Measurements from ENCODE around the gene TIMP3. TPM values are rescaled to one million over a fixed set of nuclear protein-coding genes. Genes with fewer than 3 reads are reported as not detected.

The TIMP3 gene
- total and polyA plus RNA-seq, 8 donors = 30.4 to 248 (median 107) TPM

- TF ChIP-seq POLR2A (IDR thresholded peaks at IDR 0.05) (no peak), CTCF (IDR thresholded peaks at IDR 0.05) (no peak), EP300 (IDR thresholded peaks at IDR 0.05) (no peak), POLR2AphosphoS5 (IDR thresholded peaks at IDR 0.05) (no peak)
- peaks cover 0 to 16% (median 10%) of the 10 kb centered on the region in 4 donors for H3K4me1 ChIP-seq
- no peak overlapping the region for H3K4me3 ChIP-seq
- intact Hi-C loops (cut with DNase I; ENCODE audit: low total_unique reads) = no loop called here
- H3K27ac ChIP-seq = no peak overlapping the region
- no peak for DNase-seq
- peaks cover 0 to 15% (median 0%) of the 10 kb centered on the region in 3 donors for H3K27me3 ChIP-seq
- WGBS, 5 donors = 63 to 74% (median 71%) methylated on average over 4 of the region's 4 CpGs
- H3K36me3 ChIP-seq = no peaks in the 10 kb centered on the region
- H3K9me3 ChIP-seq = no peaks in the 10 kb centered on the region
These were observed 80.9 kb downstream of the TIMP3 start for GRCh38 chr22:32882360-32882755.

- no peak overlapping the region for H3K27ac ChIP-seq
- WGBS, 5 donors = 71 to 84% (median 78%) methylated on average over 6 of the region's 6 CpGs
- no peak for TF ChIP-seq POLR2AphosphoS5 (IDR thresholded peaks at IDR 0.05)
- TF ChIP-seq CTCF (IDR thresholded peaks at IDR 0.05) = no peak
- no peak for TF ChIP-seq POLR2A (IDR thresholded peaks at IDR 0.05)
- no peak for TF ChIP-seq EP300 (IDR thresholded peaks at IDR 0.05)
- peaks cover 0 to 16% (median 10%) of the 10 kb centered on the region in 4 donors for H3K4me1 ChIP-seq
- no peaks in the 10 kb centered on the region for H3K9me3 ChIP-seq
- peaks cover 0 to 15% (median 0%) of the 10 kb centered on the region in 3 donors for H3K27me3 ChIP-seq
- intact Hi-C loops (cut with DNase I; ENCODE audit: low total_unique reads) = no loop called here
- DNase-seq = no peak
- H3K36me3 ChIP-seq = no peaks in the 10 kb centered on the region
- no peak overlapping the region for H3K4me3 ChIP-seq
These were observed 81.4 kb downstream of the TIMP3 start for GRCh38 chr22:32882774-32883530.

GRCh38 chr22:32887324-32887980, 85.9 kb downstream of the TIMP3 start:
- Histone ChIP-seq H3K27ac (no peak overlapping the region), H3K4me3 (no peak overlapping the region), H3K9me3 (no peaks in the 10 kb centered on the region), H3K36me3 (no peaks in the 10 kb centered on the region), H3K4me1 (no peaks in the 10 kb centered on the region), H3K27me3 (no peaks in the 10 kb centered on the region)
- WGBS, 5 donors = 57 to 68% (median 60%) methylated on average over 7 of the region's 7 CpGs
- TF ChIP-seq EP300 (IDR thresholded peaks at IDR 0.05) (no peak), POLR2AphosphoS5 (IDR thresholded peaks at IDR 0.05) (no peak), POLR2A (IDR thresholded peaks at IDR 0.05) (no peak), CTCF (IDR thresholded peaks at IDR 0.05) (no peak)
- no peak for DNase-seq
- intact Hi-C loops (cut with DNase I; ENCODE audit: low total_unique reads) = no loop called here

GRCh38 chr22:32888976-32889375, 87.5 kb downstream of the TIMP3 start:
- no peaks in the 10 kb centered on the region for H3K27me3 ChIP-seq
- WGBS, 5 donors = 82 to 89% (median 85%) methylated on average over 3 of the region's 3 CpGs
- intact Hi-C loops (cut with DNase I; ENCODE audit: low total_unique reads) = no loop called here

More at GRCh38 chr22:32888976-32889375, 87.5 kb downstream of the TIMP3 start:
- Histone ChIP-seq H3K4me3 (no peak overlapping the region), H3K36me3 (no peaks in the 10 kb centered on the region), H3K27ac (no peak overlapping the region), H3K9me3 (no peaks in the 10 kb centered on the region), H3K4me1 (no peaks in the 10 kb centered on the region)
- no peak for DNase-seq
- TF ChIP-seq POLR2AphosphoS5 (IDR thresholded peaks at IDR 0.05) = no peak
- TF ChIP-seq CTCF (IDR thresholded peaks at IDR 0.05) = no peak
- no peak for TF ChIP-seq POLR2A (IDR thresholded peaks at IDR 0.05)
- no peak for TF ChIP-seq EP300 (IDR thresholded peaks at IDR 0.05)

Measured in stomach (tissue), 9 donors.